Neural progenitor cell (in vitro differentiated cells): ENCODE measurements around the gene ABCC8. TPM values are rescaled to one million over a fixed set of nuclear protein-coding genes. Genes with fewer than 3 reads are reported as not detected.

Source experiments
- DNase-seq: peaks from one replicate; pipeline ENCODE4 v3.0.0-alpha.2; 2016; ENCODE audit warnings: low spot score
- H2AFZ ChIP-seq: fragments of 200-600 bp; sonication (generic); replicated peaks from 2 replicates; pipeline ENCODE4 v1.6.1; 2016; ENCODE audit warnings: antibody characterized with exemption
- H3F3A ChIP-seq: fragments of 200-600 bp; sonication (generic); 2 replicates; pipeline ENCODE4 v1.6.1; 2016; ENCODE audit warnings: antibody characterized with exemption, low read depth
- H3K27ac ChIP-seq: fragments of 200-600 bp; sonication (generic); 2 replicates; pipeline ENCODE4 v1.5.1; 2016; ENCODE audit warnings: mild to moderate bottlenecking
- H3K27me3 ChIP-seq: fragments of 200-600 bp; sonication (generic); 2 replicates; pipeline ENCODE4 v1.6.1; 2016; ENCODE audit warnings: mild to moderate bottlenecking, moderate library complexity
- H3K36me3 ChIP-seq: fragments of 200-600 bp; sonication (generic); 2 replicates; pipeline ENCODE4 v1.5.1; 2016
- H3K4me1 ChIP-seq: fragments of 200-600 bp; sonication (generic); 2 replicates; pipeline ENCODE4 v1.6.1; 2016; ENCODE audit warnings: mixed run types
- H3K4me2 ChIP-seq: fragments of 200-600 bp; sonication (generic); 2 replicates; pipeline ENCODE4 v1.6.1; 2016
- H3K4me3 ChIP-seq: fragments of 200-600 bp; sonication (generic); 2 replicates; pipeline ENCODE4 v1.5.1; 2016
- H3K79me2 ChIP-seq: fragments of 200-600 bp; sonication (generic); 2 replicates; pipeline ENCODE4 v1.6.1; 2016; ENCODE audit warnings: low read depth
- H3K9ac ChIP-seq: fragments of 200-600 bp; sonication (generic); 2 replicates; pipeline ENCODE4 v1.6.1; 2016
- H3K9me3 ChIP-seq: fragments of 200-600 bp; sonication (generic); 2 replicates; pipeline ENCODE4 v1.5.1; 2016; ENCODE audit warnings: low read depth
- H4K20me1 ChIP-seq: fragments of 200-600 bp; sonication (generic); 2 replicates; pipeline ENCODE4 v1.6.1; 2016; ENCODE audit warnings: low read depth
- H3K27ac Mint-ChIP-seq: 3 replicates; pipeline ENCODE4 v1.8.0; 2021; ENCODE audit warnings: mixed read lengths
- H3K27me3 Mint-ChIP-seq: 2 replicates; pipeline ENCODE4 v1.8.0; 2022; ENCODE audit warnings: low read depth, mild to moderate bottlenecking, inconsistent platforms, moderate library complexity, mixed read lengths; ENCODE audit not compliant: insufficient read depth
- H3K36me3 Mint-ChIP-seq: 3 replicates; pipeline ENCODE4 v1.8.0; 2021; ENCODE audit warnings: mixed read lengths
- H3K4me1 Mint-ChIP-seq: 3 replicates; pipeline ENCODE4 v1.8.0; 2021; ENCODE audit warnings: mixed read lengths
- H3K4me3 Mint-ChIP-seq: 3 replicates; pipeline ENCODE4 v1.8.0; 2021; ENCODE audit warnings: mild to moderate bottlenecking, moderate library complexity, mixed read lengths
- H3K9me3 Mint-ChIP-seq: 3 replicates; pipeline ENCODE4 v1.8.0; 2020; ENCODE audit warnings: mixed read lengths
- CTCF ChIP-seq: fragments of 200-600 bp; sonication (generic); IDR thresholded peaks from 2 replicates; pipeline ENCODE4 v1.5.1; 2017; ENCODE audit warnings: antibody characterized with exemption, mild to moderate bottlenecking
- EZH2 ChIP-seq: fragments of 200-600 bp; sonication (generic); IDR thresholded peaks from 2 replicates; pipeline ENCODE4 v1.6.1; 2017; ENCODE audit warnings: antibody characterized with exemption, mild to moderate bottlenecking, moderate library complexity
- EZH2phosphoT487 ChIP-seq: fragments of 200-600 bp; sonication (generic); IDR thresholded peaks from 2 replicates; pipeline ENCODE4 v1.6.1; 2017; ENCODE audit warnings: antibody characterized with exemption
- total RNA-seq: library from RNA; depleted of rRNA; stranded (reverse); fragments of >200 nt; gene quantifications from 2 replicates; pipeline ENCODE4 v1.2.3, GENCODE V29; 2015; ENCODE audit warnings: low replicate concordance

The ABCC8 gene
- total RNA-seq, 1 donor from 2014 or later: 0.32 TPM

- Mint-ChIP-seq H3K27ac (no peak overlapping the region), H3K9me3 (no peaks in the 10 kb centered on the region), H3K27me3 (peaks cover 4% of the 10 kb centered on the region), H3K36me3 (no peaks in the 10 kb centered on the region), H3K4me1 (peaks cover 24% of the 10 kb centered on the region), H3K4me3 (no peak overlapping the region)
- Histone ChIP-seq H2AFZ (no peak overlapping the region), H3K4me1 (peaks cover 34% of the 10 kb centered on the region), H3K27me3 (peaks cover 24% of the 10 kb centered on the region), H3K4me2 (no peak overlapping the region), H3K36me3 (no peaks in the 10 kb centered on the region), H3K9me3 (no peaks in the 10 kb centered on the region), H4K20me1 (peaks cover 4% of the 10 kb centered on the region), H3K9ac (no peak overlapping the region), H3K4me3 (no peak overlapping the region), H3F3A (peaks cover 9% of the 10 kb centered on the region), H3K79me2 (no peaks in the 10 kb centered on the region), H3K27ac (no peak overlapping the region)
- no peak for DNase-seq
- TF ChIP-seq EZH2phosphoT487 (no peak), EZH2 (no peak), CTCF (no peak)
Observed at GRCh38 chr11:17416492-17416891, 60.2 kb downstream of the ABCC8 start.

GRCh38 chr11:17415523-17416104 is 61.0 kb downstream of the ABCC8 start:
- peaks cover 11% of the 10 kb centered on the region for H3F3A ChIP-seq
- H3K36me3 ChIP-seq: no peaks in the 10 kb centered on the region
- no peaks in the 10 kb centered on the region for H3K79me2 ChIP-seq
- H3K27me3 Mint-ChIP-seq: peaks cover 8% of the 10 kb centered on the region
- H4K20me1 ChIP-seq: peaks cover 4% of the 10 kb centered on the region
- H3K9me3 ChIP-seq: no peaks in the 10 kb centered on the region
- H3K4me3 ChIP-seq: no peak overlapping the region
- H2AFZ ChIP-seq: no peak overlapping the region
- no peak overlapping the region for H3K27ac ChIP-seq
- TF ChIP-seq EZH2phosphoT487 (no peak), CTCF (no peak), EZH2 (no peak)
- no peaks in the 10 kb centered on the region for H3K9me3 Mint-ChIP-seq
- peaks cover 24% of the 10 kb centered on the region for H3K27me3 ChIP-seq
- no peak for DNase-seq
- H3K4me2 ChIP-seq: no peak overlapping the region
- H3K36me3 Mint-ChIP-seq: no peaks in the 10 kb centered on the region
- H3K4me1 Mint-ChIP-seq: peaks cover 24% of the 10 kb centered on the region
- H3K9ac ChIP-seq: no peak overlapping the region
- peaks cover 27% of the 10 kb centered on the region for H3K4me1 ChIP-seq
- H3K4me3 Mint-ChIP-seq: no peak overlapping the region
- no peak overlapping the region for H3K27ac Mint-ChIP-seq

GRCh38 chr11:17414992-17415391 is 61.7 kb downstream of the ABCC8 start:
- Histone ChIP-seq H3F3A (peaks cover 11% of the 10 kb centered on the region), H3K4me2 (no peak overlapping the region), H3K9ac (no peak overlapping the region), H3K27ac (no peak overlapping the region), H3K79me2 (no peaks in the 10 kb centered on the region), H3K9me3 (no peaks in the 10 kb centered on the region), H4K20me1 (peaks cover 4% of the 10 kb centered on the region), H3K36me3 (no peaks in the 10 kb centered on the region), H2AFZ (no peak overlapping the region), H3K27me3 (peaks cover 24% of the 10 kb centered on the region), H3K4me1 (peaks cover 23% of the 10 kb centered on the region), H3K4me3 (no peak overlapping the region)
- H3K36me3 Mint-ChIP-seq: no peaks in the 10 kb centered on the region
- no peak for DNase-seq
- TF ChIP-seq CTCF: no peak
- no peak for TF ChIP-seq EZH2
- TF ChIP-seq EZH2phosphoT487: no peak
- H3K4me1 Mint-ChIP-seq: peaks cover 24% of the 10 kb centered on the region
- no peak overlapping the region for H3K4me3 Mint-ChIP-seq
- H3K27me3 Mint-ChIP-seq: peaks cover 8% of the 10 kb centered on the region
- H3K27ac Mint-ChIP-seq: no peak overlapping the region
- no peaks in the 10 kb centered on the region for H3K9me3 Mint-ChIP-seq
